A549 (cell line): ENCODE measurements around the gene ZNF367. TPM values are rescaled to one million over a fixed set of nuclear protein-coding genes. Genes with fewer than 3 reads are reported as not detected.

Source experiments
- ATAC-seq, 2 experiments: fragments of 200-7000 bp in 1 of 2; fragments of >200 bp in 1 of 2; cut with Nextera tagmentation in 1 of 2; cut with Tn5 transposase in 1 of 2; 3 replicates each; pipeline versions ENCODE4 v1.8.0 to v1.9.1; 2018 to 2020; ENCODE audit warnings: mild to moderate bottlenecking in 1 of 2, moderate library complexity in 1 of 2
- CTCF ChIA-PET: fragments of 300-600 bp; sonication (Branson Sonifier 250); formaldehyde crosslinking; extraction: SDS; loops from one replicate; lab custom pipeline; 2021; ENCODE audit warnings: antibody characterized with exemption, inconsistent platforms; lab: Yijun Ruan, JAX
- POLR2A ChIA-PET: fragments of 350-600 bp; formaldehyde crosslinking; extraction: SDS; loops from one replicate; lab custom pipeline; 2021; ENCODE audit warnings: antibody characterized with exemption, inconsistent platforms; lab: Yijun Ruan, JAX
- DNase-seq, 2 experiments: peaks; one replicate each; pipeline versions ENCODE4 v3.0.0 to v3.0.0-alpha.2; 2011 to 2016; ENCODE audit warnings: low read depth in 1 of 2, low spot score in 1 of 2
- FAIRE-seq: peaks from 2 replicates; lab custom pipeline; 2011; peaks lifted over from hg19 to GRCh38; lab: Jason Lieb, UNC
- H3K27ac ChIP-seq, 2 experiments: fragments of >200 bp; sonication (Bioruptor Twin); formaldehyde crosslinking; 3 replicates each; pipeline ENCODE4 v1.5.1; 2016 to 2017
- H3K4me1 ChIP-seq: fragments of >200 bp; sonication (Bioruptor Twin); formaldehyde crosslinking; 3 replicates; pipeline ENCODE4 v1.6.1; 2016
- H3K4me2 ChIP-seq: fragments of >200 bp; sonication (Bioruptor Twin); formaldehyde crosslinking; 3 replicates; pipeline ENCODE4 v1.6.1; 2016
- H3K4me3 ChIP-seq: fragments of >200 bp; sonication (Bioruptor Twin); formaldehyde crosslinking; 3 replicates; pipeline ENCODE4 v1.5.1; 2016
- H3K9me3 ChIP-seq: fragments of >200 bp; sonication (Bioruptor Twin); formaldehyde crosslinking; 3 replicates; pipeline ENCODE4 v1.6.1; 2016
- CEBPB ChIP-seq, 2 experiments: fragments of >200 bp in 1 of 2; sonication (Bioruptor Twin) in 1 of 2; formaldehyde crosslinking in 1 of 2; IDR thresholded peaks; 2 replicates each; pipeline ENCODE4 v1.6.1; 2012 to 2016
- CHD2 ChIP-seq: fragments of 150-350 bp; IDR thresholded peaks from 2 replicates; pipeline ENCODE4 v1.6.1; 2014; ENCODE audit warnings: low read length; ENCODE audit not compliant: partially characterized antibody
- EP300 ChIP-seq, 2 experiments: fragments of >200 bp; sonication (Bioruptor Twin); formaldehyde crosslinking; IDR thresholded peaks; 2 replicates in 1 of 2; 3 replicates in 1 of 2; pipeline ENCODE4 v1.6.1; 2016 to 2017
- ESRRA ChIP-seq: fragments of 150-350 bp; IDR thresholded peaks from 2 replicates; pipeline ENCODE4 v1.6.1; 2014; ENCODE audit warnings: mild to moderate bottlenecking, low read length, borderline replicate concordance
- FOSL2 ChIP-seq, 2 experiments: fragments of 450-650 bp in 1 of 2; fragments of >200 bp in 1 of 2; sonication (Bioruptor Twin) in 1 of 2; formaldehyde crosslinking; IDR thresholded peaks; 2 replicates each; pipeline versions ENCODE4 v1.5.0 to v1.6.1; 2016 to 2020; ENCODE audit warnings: mild to moderate bottlenecking in 1 of 2, moderate library complexity in 1 of 2
- HEYL ChIP-seq: fragments of 250-450 bp; sonication (Bioruptor Pico); IDR thresholded peaks from 2 replicates; pipeline ENCODE4 v1.8.0; 2021; ENCODE audit warnings: mild to moderate bottlenecking, moderate library complexity
- HOXB13 ChIP-seq: fragments of 250-450 bp; sonication (Bioruptor Pico); IDR thresholded peaks from 2 replicates; pipeline ENCODE4 v1.5.0; 2020; ENCODE audit warnings: low read depth, mild to moderate bottlenecking, moderate library complexity
- JUNB ChIP-seq: fragments of >200 bp; sonication (Bioruptor Twin); formaldehyde crosslinking; IDR thresholded peaks from 2 replicates; pipeline ENCODE4 v1.6.1; 2016
- NPAS2 ChIP-seq: fragments of 250-450 bp; sonication (Bioruptor Pico); IDR thresholded peaks from 2 replicates; pipeline ENCODE4 v1.8.0; 2022; ENCODE audit warnings: mild to moderate bottlenecking, moderate library complexity, borderline replicate concordance
- PHF8 ChIP-seq: fragments of 200-600 bp; sonication (generic); IDR thresholded peaks from 2 replicates; pipeline ENCODE4 v1.6.1; 2016; ENCODE audit warnings: low read depth, mild to moderate bottlenecking, antibody characterized with exemption, moderate library complexity, borderline replicate concordance
- RAD21 ChIP-seq, 2 experiments: fragments of >200 bp in 1 of 2; sonication (Bioruptor Twin) in 1 of 2; formaldehyde crosslinking in 1 of 2; IDR thresholded peaks in 1 of 2; conservative IDR thresholded peaks in 1 of 2; 2 replicates in 1 of 2; 3 replicates in 1 of 2; pipeline ENCODE4 v1.6.1; 2012 to 2018; ENCODE audit warnings: inconsistent platforms in 1 of 2
- RCOR1 ChIP-seq: fragments of 150-350 bp; IDR thresholded peaks from 2 replicates; pipeline ENCODE4 v1.6.1; 2014; ENCODE audit warnings: antibody characterized with exemption, low read length, low read depth
- RFX5 ChIP-seq: fragments of 450-650 bp; IDR thresholded peaks from 2 replicates; pipeline ENCODE4 v1.7.1; 2014; ENCODE audit warnings: antibody characterized with exemption, mild to moderate bottlenecking, moderate library complexity
- SREBF2 ChIP-seq: fragments of 450-650 bp; IDR thresholded peaks from 2 replicates; pipeline ENCODE4 v1.6.1; 2014; ENCODE audit warnings: mild to moderate bottlenecking, moderate library complexity
- TFCP2L1 ChIP-seq: fragments of 250-450 bp; sonication (Bioruptor Pico); IDR thresholded peaks from 2 replicates; pipeline ENCODE4 v1.5.0; 2021; ENCODE audit warnings: mild to moderate bottlenecking
- WGBS: methylation state at CpG from one replicate; pipeline ENCODE4 v1.1.6; 2017; ENCODE audit errors: missing lambda C conversion rate; 5-methylcytosine and 5-hydroxymethylcytosine counted together
- polyA plus RNA-seq, 4 experiments: library from polyadenylated mRNA; depleted of rRNA in 3 of 4; stranded (reverse); fragments of >200 nt; fragmentation: RNase III in 1 of 4; extraction: RNeasy Plus Mini Kit Qiagen cat#74134 plus additional on column Dnase treatment in 1 of 4; gene quantifications; 2 replicates in 3 of 4; 3 replicates in 1 of 4; pipeline ENCODE4 v1.2.3, GENCODE V29; 2011 to 2017
- TF ChIP-seq, protein P1 (sequence below): IDR thresholded peaks from 2 replicates; pipeline ENCODE4 v1.6.1; 2012
- TF ChIP-seq, protein P2 (sequence below): fragments of 450-650 bp; IDR thresholded peaks from 2 replicates; pipeline ENCODE4 v1.6.1; 2014; ENCODE audit warnings: antibody characterized with exemption
- TF ChIP-seq, protein P3 (sequence below): fragments of >200 bp; sonication (Bioruptor Twin); formaldehyde crosslinking; IDR thresholded peaks from 2 replicates; pipeline ENCODE4 v1.6.1; 2016
- TF ChIP-seq, protein P4 (sequence below): fragments of 200-600 bp; sonication (generic); IDR thresholded peaks from 2 replicates; pipeline ENCODE4 v1.6.1; 2016; ENCODE audit warnings: antibody characterized with exemption, mild to moderate bottlenecking, moderate library complexity

ZNF367 gene
- polyA plus RNA-seq, 2 of the 4 experiments (the other 2 are of a cell fraction): 4.8 to 8.3 TPM

GRCh38 chr9:96378187-96378586 is 40.0 kb downstream of the ZNF367 start:
- DNase-seq (no peak), ATAC-seq (no peak), FAIRE-seq (no peak)
- Histone ChIP-seq H3K27ac (peak overlapping the region; percentile 56 to 76), H3K4me3 (no peak overlapping the region), H3K9me3 (no peaks in the 10 kb centered on the region), H3K4me2 (peak overlapping the region; percentile 59)
- WGBS: 70% methylated on average over 3 of the region's 3 CpGs
- CTCF ChIA-PET: interaction anchor here (0.6 to 3.4 kb wide), 4 partner anchors 35 to 73 kb away, joined by 3 to 18 read pairs (median 4); no protein-coding TSS in a partner anchor
- TF ChIP-seq, protein P1, sequence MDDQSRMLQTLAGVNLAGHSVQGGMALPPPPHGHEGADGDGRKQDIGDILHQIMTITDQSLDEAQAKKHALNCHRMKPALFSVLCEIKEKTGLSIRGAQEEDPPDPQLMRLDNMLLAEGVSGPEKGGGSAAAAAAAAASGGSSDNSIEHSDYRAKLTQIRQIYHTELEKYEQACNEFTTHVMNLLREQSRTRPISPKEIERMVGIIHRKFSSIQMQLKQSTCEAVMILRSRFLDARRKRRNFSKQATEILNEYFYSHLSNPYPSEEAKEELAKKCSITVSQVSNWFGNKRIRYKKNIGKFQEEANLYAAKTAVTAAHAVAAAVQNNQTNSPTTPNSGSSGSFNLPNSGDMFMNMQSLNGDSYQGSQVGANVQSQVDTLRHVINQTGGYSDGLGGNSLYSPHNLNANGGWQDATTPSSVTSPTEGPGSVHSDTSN: no peak
- TF ChIP-seq RFX5 (no peak), FOSL2 (IDR thresholded peaks at IDR 0.05) (no peak), FOSL2 (CRISPR knock-in tag; IDR thresholded peaks at IDR 0.05) (no peak), TFCP2L1 (CRISPR knock-in tag) (no peak), SREBF2 (no peak), CHD2 (no peak), RAD21 (conservative IDR thresholded peaks at IDR 0.05 in 1 of 2, IDR thresholded peaks at IDR 0.05 in 1 of 2) (no peak), RCOR1 (no peak), HEYL (CRISPR knock-in tag) (no peak), HOXB13 (CRISPR knock-in tag) (no peak), JUNB (no peak), PHF8 (no peak), NPAS2 (CRISPR knock-in tag) (no peak), EP300 (IDR thresholded peaks at IDR 0.05) (no peak), CEBPB (IDR thresholded peaks at IDR 0.05) (no peak), ESRRA (no peak)
- TF ChIP-seq, protein P2, sequence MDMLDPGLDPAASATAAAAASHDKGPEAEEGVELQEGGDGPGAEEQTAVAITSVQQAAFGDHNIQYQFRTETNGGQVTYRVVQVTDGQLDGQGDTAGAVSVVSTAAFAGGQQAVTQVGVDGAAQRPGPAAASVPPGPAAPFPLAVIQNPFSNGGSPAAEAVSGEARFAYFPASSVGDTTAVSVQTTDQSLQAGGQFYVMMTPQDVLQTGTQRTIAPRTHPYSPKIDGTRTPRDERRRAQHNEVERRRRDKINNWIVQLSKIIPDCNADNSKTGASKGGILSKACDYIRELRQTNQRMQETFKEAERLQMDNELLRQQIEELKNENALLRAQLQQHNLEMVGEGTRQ: no peak
- TF ChIP-seq, protein P3, sequence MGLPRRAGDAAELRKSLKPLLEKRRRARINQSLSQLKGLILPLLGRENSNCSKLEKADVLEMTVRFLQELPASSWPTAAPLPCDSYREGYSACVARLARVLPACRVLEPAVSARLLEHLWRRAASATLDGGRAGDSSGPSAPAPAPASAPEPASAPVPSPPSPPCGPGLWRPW: no peak
- TF ChIP-seq, protein P4, sequence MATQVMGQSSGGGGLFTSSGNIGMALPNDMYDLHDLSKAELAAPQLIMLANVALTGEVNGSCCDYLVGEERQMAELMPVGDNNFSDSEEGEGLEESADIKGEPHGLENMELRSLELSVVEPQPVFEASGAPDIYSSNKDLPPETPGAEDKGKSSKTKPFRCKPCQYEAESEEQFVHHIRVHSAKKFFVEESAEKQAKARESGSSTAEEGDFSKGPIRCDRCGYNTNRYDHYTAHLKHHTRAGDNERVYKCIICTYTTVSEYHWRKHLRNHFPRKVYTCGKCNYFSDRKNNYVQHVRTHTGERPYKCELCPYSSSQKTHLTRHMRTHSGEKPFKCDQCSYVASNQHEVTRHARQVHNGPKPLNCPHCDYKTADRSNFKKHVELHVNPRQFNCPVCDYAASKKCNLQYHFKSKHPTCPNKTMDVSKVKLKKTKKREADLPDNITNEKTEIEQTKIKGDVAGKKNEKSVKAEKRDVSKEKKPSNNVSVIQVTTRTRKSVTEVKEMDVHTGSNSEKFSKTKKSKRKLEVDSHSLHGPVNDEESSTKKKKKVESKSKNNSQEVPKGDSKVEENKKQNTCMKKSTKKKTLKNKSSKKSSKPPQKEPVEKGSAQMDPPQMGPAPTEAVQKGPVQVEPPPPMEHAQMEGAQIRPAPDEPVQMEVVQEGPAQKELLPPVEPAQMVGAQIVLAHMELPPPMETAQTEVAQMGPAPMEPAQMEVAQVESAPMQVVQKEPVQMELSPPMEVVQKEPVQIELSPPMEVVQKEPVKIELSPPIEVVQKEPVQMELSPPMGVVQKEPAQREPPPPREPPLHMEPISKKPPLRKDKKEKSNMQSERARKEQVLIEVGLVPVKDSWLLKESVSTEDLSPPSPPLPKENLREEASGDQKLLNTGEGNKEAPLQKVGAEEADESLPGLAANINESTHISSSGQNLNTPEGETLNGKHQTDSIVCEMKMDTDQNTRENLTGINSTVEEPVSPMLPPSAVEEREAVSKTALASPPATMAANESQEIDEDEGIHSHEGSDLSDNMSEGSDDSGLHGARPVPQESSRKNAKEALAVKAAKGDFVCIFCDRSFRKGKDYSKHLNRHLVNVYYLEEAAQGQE: no peak
- TF ChIP-seq, all 56 proteins: peak for 0
- peaks cover 40% of the 10 kb centered on the region for H3K4me1 ChIP-seq
- POLR2A ChIA-PET: no interaction called here
